Measurements from ENCODE around the gene DAG1. TPM values are rescaled to one million over a fixed set of nuclear protein-coding genes. Genes with fewer than 3 reads are reported as not detected.

DAG1 gene
- polyA plus RNA-seq, 1 of the 3 experiments (the other 2 are of a cell fraction) = 54.4 TPM

DNA sequence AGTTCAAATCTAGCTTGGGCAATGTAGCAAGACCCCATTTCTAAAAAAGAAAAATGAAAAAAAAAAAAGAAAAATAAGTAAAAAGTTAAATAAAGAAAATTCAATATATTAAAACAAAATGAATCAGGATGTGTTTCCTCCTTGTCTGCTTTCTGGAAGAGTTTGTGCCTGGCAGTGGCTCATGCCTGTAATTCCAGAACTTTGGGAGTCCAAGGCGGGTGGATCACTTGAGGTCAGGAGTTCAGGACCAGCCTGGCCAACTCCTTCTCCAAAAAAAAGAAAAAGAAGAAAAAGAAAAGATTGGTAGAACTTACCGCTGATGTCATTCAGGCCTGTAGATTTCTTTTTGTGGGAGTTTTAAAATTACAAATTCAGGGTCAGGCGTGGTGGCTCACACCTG, 36.8 kb downstream of the DAG1 start:
- Histone ChIP-seq H3K9me3 (no peaks in the 10 kb centered on the region), H3K27ac (ENCODE audit: low read depth in 2 of 2, low read length in 1 of 2) (no peak overlapping the region), H3K4me1 (ENCODE audit: control insufficient read depth in 1 of 2, insufficient read depth in 2 of 2, low read depth in 1 of 2, low read length in 1 of 2) (no peaks in the 10 kb centered on the region), H4K20me1 (ENCODE audit: insufficient read depth) (no peaks in the 10 kb centered on the region), H3K36me3 (replicated peaks in 1 of 2; ENCODE audit: control insufficient read depth in 1 of 2, insufficient read depth in 2 of 2, low read length in 1 of 2) (peaks cover 8 to 9% of the 10 kb centered on the region in 2 experiments), H3K9me2 (no peaks in the 10 kb centered on the region), H3K4me2 (no peak overlapping the region), H3K4me3 (ENCODE audit: low read depth in 2 of 2, low read length in 1 of 2) (no peak overlapping the region), H3K27me3 (ENCODE audit: insufficient read depth) (no peaks in the 10 kb centered on the region), H3K79me2 (ENCODE audit: insufficient read depth) (peaks cover 41% of the 10 kb centered on the region), H3K9ac (no peak overlapping the region), H2AFZ (ENCODE audit: low read depth) (no peak overlapping the region), H3F3A (replicated peaks; ENCODE audit: insufficient read depth) (peaks cover 5% of the 10 kb centered on the region)
- TF ChIP-seq, protein P1, sequence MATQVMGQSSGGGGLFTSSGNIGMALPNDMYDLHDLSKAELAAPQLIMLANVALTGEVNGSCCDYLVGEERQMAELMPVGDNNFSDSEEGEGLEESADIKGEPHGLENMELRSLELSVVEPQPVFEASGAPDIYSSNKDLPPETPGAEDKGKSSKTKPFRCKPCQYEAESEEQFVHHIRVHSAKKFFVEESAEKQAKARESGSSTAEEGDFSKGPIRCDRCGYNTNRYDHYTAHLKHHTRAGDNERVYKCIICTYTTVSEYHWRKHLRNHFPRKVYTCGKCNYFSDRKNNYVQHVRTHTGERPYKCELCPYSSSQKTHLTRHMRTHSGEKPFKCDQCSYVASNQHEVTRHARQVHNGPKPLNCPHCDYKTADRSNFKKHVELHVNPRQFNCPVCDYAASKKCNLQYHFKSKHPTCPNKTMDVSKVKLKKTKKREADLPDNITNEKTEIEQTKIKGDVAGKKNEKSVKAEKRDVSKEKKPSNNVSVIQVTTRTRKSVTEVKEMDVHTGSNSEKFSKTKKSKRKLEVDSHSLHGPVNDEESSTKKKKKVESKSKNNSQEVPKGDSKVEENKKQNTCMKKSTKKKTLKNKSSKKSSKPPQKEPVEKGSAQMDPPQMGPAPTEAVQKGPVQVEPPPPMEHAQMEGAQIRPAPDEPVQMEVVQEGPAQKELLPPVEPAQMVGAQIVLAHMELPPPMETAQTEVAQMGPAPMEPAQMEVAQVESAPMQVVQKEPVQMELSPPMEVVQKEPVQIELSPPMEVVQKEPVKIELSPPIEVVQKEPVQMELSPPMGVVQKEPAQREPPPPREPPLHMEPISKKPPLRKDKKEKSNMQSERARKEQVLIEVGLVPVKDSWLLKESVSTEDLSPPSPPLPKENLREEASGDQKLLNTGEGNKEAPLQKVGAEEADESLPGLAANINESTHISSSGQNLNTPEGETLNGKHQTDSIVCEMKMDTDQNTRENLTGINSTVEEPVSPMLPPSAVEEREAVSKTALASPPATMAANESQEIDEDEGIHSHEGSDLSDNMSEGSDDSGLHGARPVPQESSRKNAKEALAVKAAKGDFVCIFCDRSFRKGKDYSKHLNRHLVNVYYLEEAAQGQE (IDR thresholded peaks at IDR 0.05; ENCODE audit: low read depth, low read length) = no peak
- TF ChIP-seq SIN3A (IDR thresholded peaks at IDR 0.05; ENCODE audit: borderline replicate concordance, low read depth, low read length) (no peak), TEAD4 (IDR thresholded peaks at IDR 0.05; ENCODE audit: borderline replicate concordance, insufficient read depth) (no peak), ELF1 (IDR thresholded peaks at IDR 0.05) (no peak), RCOR1 (IDR thresholded peaks at IDR 0.05; ENCODE audit: low read length) (no peak), TAF1 (IDR thresholded peaks at IDR 0.05; ENCODE audit: borderline replicate concordance, low read depth, low read length) (no peak), FOXM1 (IDR thresholded peaks at IDR 0.05; ENCODE audit: low read depth) (no peak), RFX5 (IDR thresholded peaks at IDR 0.05; ENCODE audit: low read length) (no peak), RAD21 (IDR thresholded peaks at IDR 0.05; ENCODE audit: low read length) (no peak), JUND (IDR thresholded peaks at IDR 0.05) (no peak), EZH2phosphoT487 (IDR thresholded peaks at IDR 0.05; ENCODE audit: borderline replicate concordance, low read depth) (no peak), MXI1 (IDR thresholded peaks at IDR 0.05; ENCODE audit: low read depth, low read length) (no peak)
- TF ChIP-seq, protein P2, sequence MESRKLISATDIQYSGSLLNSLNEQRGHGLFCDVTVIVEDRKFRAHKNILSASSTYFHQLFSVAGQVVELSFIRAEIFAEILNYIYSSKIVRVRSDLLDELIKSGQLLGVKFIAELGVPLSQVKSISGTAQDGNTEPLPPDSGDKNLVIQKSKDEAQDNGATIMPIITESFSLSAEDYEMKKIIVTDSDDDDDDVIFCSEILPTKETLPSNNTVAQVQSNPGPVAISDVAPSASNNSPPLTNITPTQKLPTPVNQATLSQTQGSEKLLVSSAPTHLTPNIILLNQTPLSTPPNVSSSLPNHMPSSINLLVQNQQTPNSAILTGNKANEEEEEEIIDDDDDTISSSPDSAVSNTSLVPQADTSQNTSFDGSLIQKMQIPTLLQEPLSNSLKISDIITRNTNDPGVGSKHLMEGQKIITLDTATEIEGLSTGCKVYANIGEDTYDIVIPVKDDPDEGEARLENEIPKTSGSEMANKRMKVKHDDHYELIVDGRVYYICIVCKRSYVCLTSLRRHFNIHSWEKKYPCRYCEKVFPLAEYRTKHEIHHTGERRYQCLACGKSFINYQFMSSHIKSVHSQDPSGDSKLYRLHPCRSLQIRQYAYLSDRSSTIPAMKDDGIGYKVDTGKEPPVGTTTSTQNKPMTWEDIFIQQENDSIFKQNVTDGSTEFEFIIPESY (IDR thresholded peaks at IDR 0.05; ENCODE audit: borderline replicate concordance, low read depth) = no peak
- TF ChIP-seq, protein P3, sequence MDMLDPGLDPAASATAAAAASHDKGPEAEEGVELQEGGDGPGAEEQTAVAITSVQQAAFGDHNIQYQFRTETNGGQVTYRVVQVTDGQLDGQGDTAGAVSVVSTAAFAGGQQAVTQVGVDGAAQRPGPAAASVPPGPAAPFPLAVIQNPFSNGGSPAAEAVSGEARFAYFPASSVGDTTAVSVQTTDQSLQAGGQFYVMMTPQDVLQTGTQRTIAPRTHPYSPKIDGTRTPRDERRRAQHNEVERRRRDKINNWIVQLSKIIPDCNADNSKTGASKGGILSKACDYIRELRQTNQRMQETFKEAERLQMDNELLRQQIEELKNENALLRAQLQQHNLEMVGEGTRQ (IDR thresholded peaks at IDR 0.05; ENCODE audit: borderline replicate concordance, low read depth, low read length) = no peak
- no peak for DNase-seq
- CTCF ChIA-PET = interaction anchor here (0.6 to 1.4 kb wide), 2 partner anchors 33 to 321 kb away, joined by 3 to 6 read pairs; no protein-coding TSS in a partner anchor
- POLR2A ChIA-PET = no interaction called here
- 95% methylated on average over 3 of the region's 3 CpGs for WGBS (ENCODE audit: low lambda C conversion rate)

Data from SK-N-SH (cell line).